HG03175 (cell line): ENCODE results near the gene HDAC4.

ENCODE experiments used
- ATAC-seq: cut with Tn5 transposase; IDR thresholded peaks from one replicate; pipeline ENCODE4 v1.9.1; 2021; ENCODE audit warnings: mild to moderate bottlenecking, moderate library complexity; ENCODE audit not compliant: unreplicated experiment

Gene HDAC4

DNA sequence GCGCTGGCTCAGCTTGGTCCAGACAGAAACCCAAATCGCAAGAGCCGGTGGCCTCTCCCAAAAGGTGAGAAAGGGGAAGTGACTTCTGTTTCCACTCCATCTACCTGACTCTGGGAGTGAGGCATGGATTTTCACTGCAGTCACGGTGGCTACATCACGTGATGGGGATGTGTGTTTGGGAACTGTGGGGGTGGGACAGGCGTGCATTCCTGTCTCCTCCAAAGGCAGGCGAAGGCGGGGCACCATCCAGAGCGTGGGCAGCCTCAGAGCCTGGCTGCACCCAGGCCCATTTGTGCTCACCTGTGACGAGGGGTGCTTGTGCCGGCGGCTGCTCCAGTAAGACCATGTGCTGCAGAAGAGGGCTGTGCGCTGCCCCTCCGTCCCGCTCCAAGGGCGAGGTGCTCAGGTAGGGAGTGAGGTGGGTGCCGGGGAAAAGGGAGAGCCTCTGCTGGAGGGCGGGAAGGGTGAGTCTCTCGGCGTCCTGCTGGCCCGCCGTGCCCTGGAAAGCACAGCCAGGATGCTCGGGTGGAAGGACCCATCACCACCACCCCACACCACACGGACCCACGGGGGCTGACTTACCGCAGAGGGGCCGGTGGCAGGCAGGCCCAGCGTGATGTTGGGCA, 266.8 kb downstream of the HDAC4 start:
- no peak for ATAC-seq

DNA sequence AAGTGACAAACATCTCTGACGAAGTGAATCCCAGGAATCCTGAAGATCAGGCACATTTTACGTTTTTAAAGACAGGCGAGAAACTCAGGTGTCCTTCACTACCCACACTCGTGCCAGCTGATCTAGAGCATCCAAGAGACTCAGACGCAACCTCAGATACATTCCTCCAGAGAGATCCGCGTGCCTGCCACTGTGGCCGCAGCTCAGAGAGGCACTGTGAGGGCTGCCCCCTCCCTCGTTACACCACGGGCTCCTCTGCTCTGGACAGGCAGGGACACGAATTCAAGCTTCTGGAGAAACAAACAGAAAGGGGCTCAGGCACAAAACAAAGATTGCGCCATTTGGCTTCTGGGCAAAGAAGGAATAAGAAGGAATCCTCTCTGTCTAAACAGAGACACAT, 268.0 kb downstream of the HDAC4 start:
- ATAC-seq = no peak

DNA sequence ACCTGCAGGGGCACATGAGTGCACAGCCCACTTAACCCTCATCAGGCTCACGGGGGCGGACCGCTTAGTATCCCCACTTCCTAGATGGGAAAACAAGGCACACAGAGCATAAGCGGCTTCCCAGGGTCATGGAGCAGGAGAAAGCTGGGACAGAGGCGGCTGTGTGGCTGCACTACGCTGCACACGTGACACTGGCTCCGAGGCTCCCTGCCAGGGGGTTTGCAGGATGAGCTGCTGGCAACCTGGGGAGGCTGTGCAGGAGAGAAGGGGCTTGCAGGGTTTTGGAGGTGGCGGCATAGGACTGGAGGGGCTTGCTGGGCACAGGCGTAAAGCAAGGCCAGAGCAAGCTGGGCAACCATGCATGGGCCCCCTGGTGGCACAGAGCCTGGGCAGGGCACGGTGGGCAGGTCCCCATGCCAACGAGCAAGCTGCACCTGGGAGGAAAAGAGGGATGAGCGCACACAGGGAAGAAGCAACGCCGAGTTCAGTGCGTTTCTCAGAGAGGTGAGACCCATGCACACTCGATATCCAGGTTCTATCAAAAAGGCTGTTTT, 268.6 kb downstream of the HDAC4 start:
- no peak for ATAC-seq

DNA sequence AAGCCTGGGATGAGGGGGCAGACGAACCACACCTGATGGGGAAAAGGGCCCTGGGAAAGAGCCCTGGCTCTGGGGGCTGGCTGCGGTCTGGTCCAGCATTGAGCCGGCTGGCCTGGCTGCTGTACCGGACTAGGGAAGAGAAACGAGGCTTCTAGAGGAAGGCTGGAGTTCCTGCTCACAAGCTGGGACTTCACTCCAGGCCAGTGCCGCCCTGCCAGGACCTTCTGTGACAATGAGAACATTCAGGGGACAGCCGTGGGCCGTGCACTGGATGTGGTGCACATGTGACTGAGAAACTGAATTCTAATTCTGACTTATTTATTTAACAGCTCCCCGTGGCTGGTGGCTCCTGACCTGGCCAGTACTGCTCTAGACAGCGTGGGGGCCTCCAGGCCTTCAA, 269.3 kb downstream of the HDAC4 start:
- no peak for ATAC-seq

DNA sequence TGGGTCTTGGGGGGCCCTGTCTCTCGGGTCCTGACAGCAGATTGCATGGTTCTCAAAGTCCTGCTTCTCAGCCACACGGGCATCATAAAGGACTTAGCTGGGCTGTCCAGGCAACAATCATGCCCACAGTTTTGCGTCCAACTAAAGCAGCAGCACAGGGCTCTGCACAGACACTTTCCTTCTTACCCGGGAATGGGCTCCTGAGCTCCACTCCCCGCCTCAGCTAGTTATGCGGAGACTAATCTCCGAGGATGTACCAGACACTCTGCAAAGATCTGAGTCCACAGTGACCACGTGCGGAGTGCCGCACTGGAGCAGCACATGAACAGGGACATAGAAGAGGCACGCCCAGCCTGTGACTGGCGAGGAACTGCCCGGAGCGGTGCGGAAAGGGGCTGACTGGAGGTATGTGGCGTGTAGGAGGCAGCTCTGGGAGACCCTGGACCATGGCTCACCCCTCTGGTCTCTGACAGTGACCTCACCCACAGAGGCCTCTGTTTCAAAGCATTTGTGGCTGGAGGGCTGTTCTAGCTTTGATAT, 270.0 kb downstream of the HDAC4 start:
- no peak for ATAC-seq

DNA sequence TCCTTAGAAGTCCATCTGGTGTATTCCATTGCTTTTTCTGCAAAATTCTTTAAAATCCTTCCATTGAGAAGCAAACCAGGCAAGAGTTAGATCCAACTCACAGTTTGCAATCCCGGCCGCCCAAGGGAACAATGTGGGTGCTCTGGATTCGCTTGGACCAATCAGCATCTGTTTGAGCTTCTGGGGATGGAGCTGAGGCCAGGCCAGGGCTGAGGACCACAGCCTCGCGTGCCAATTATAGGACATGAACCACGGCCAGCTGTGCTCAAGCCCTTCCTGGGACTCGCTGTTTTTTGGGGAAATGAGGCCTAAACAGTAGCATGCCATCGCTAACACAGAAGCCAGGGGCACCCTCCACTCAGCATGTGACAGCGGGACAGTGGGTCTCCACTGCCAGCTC, 270.8 kb downstream of the HDAC4 start:
- no peak for ATAC-seq

DNA sequence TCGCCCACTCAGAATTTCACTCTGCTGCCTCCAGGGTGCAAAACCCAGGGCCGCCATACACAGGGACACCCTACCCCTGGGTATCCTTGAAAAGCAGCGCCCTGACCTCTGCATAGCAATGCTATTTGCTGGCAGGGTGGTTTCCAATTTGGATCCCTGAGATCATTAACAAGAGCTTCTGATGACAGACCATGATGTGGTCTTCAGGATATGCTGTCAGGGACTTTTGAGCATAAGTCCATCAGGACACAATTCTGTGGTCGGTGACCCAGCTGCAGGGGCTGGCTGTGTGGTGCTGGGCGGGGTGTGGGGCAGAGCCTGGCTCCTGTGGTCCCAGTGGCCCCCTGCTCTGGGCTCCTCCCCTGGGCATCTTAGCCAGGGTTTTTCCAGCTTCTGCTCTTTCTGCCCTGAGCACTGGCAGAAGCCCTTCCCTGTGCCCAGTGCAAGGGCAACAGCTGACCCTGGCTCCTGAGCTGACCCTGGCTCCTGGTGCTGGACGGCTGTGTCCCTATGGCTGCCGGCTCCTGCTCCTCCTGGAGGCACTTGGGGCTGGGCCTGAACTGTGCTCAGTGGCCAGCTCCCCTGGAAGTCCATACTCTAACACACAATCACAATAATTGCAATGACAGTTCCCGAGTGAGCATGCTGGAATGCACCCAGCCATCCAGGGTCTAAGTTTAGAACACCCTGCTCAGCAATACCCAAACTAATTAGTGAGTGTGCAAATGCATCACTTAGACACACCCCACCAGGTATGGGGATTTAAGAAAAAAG, 271.5 kb downstream of the HDAC4 start:
- no peak for ATAC-seq

DNA sequence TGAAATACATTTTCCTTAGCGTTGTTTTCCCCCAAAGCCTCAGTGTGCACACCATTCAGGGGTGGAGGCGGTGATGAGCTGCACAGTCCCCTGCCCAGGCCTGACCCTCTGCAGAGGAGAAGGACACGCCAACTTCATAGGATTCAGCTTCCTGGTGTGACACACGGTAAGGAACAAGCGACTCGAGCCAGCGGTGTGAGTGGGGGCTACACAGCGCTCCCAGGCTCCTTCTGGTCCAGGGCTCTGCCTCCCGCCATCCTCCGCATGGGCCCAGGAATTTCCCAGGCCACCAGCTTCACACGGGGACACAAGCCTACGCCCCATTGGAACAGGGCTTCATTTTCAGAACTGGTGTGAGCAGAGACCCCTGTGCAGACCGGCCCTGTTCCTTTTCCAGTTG, 272.1 kb downstream of the HDAC4 start:
- ATAC-seq = no peak

DNA sequence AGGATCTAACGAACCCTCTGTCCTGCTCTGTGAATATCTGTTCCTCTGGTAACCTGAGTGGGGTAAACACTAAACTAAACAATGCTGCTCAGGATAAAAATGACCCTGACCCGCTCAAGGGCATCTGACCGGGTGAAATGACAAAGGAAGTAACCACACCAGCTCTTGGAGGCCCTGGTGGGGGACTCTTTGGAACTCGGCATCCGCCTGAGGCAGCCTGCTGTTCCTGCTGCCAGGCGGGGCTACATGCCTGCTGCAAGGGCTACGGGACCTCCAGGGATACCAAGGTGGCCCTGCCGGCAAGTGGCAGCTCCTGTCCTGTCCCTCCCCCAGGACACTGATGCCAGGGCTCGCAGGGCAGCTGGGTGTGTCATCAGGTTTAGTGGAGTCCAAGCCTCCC, 273.3 kb downstream of the HDAC4 start:
- no peak for ATAC-seq

DNA sequence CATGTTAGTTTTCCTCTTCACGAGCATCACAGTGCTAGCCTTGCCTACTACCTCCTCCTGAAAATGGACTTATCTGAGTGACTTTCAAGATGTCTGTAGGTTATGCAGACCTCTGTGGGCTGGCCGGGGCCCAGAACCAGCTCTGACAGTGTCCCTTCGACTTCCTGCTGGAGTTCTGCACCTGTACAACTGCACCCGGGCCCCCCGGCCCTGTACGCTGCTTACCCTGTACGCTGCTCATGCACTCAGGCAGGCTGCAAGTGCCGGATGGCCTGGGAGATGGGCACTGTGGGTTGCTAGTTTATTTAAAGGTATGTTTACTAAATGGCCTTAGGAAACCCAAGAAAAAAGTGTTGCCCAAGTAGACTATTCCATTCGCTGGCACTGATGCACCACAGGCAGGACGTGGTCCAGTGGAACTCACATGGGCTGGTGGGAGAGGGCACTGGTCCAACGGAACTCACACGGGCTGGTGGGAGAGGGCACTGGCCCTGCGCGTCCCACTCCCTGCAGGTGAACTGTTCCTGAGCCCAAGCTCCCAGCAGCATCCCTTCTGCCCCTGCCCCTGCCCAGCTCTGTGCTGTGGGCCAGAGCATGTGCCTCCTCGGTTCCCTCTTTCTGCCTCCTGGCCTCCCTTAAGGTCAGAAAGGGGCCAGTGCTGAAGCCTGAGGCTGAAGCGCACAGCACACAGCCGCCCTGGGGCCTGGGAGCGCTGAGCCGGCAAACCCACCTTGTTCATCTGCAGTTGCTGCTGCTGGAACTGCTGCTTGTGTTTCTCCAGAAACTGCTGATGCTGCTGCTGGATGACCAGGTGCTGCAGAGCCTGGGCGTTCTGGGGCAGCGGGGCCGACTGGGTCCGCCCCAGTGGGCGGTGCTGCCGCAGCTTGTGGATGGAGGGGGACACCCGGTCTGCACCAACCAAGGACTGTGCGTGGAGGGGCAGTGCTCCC, 274.8 kb downstream of the HDAC4 start:
- no peak for ATAC-seq

DNA sequence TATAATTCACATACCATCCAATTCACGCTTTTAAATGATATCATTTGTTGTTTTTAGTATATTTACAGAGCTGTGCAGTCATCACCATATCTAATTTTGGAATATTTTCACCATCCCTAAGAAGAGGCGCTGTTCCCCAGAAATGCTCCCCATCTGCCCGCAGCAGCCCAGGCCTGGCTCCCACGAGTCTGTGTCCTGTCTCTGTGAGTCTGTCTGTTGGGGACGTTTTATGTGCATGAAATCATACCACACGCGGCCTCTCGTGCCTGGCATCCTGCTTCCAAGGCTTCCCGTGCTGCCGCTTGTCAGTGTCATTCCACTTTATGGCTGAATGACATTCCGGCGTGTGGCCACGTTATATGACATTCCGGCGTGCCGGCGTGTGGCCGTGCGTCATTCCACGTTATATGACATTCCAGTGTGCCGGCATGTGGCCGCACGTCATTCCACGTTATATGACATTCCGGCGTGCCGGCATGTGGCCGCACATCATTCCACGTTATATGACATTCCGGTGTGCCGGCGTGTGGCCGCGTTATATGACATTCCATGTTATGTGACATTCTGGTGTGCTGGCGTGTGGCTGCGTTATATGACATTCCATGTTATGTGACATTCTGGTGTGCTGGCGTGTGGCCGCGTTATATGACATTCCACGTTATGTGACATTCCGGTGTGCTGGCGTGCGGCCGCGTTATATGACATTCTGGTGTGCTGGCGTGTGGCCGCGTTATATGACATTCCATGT, 276.5 kb downstream of the HDAC4 start:
- no peak for ATAC-seq

DNA sequence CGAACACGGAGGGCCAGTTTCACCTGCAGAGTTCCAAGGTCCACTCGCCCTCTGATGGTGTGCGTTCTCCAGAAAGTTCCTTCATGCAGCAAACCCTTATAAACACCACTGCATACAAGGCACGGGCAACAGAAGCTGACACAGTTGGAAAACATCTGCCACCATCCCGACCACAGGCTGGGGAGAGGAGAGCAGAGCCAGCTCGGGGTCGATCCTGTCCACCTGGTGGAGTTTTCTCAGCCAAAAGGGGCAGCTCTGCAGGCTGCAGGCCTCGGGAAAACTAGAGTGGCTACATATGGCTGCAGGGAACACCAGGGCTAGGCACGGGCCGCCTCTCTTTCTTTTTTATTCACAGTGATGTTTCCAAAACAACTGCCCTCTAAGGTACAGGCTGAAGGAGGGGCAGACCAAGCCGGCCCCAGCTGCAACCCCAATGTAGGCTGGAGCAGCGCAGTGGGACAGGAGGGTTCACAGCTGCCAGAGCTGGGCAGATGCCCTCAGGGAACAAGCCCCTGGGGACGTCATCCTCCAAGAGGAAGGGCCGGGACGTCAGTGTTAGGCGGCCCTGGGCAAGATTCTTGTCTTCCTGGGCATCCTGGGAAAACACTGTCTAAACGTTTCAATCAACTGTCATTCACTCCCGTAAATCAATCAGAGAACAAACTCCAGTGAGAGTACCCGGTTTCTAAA, 278.3 kb downstream of the HDAC4 start:
- no peak for ATAC-seq

DNA sequence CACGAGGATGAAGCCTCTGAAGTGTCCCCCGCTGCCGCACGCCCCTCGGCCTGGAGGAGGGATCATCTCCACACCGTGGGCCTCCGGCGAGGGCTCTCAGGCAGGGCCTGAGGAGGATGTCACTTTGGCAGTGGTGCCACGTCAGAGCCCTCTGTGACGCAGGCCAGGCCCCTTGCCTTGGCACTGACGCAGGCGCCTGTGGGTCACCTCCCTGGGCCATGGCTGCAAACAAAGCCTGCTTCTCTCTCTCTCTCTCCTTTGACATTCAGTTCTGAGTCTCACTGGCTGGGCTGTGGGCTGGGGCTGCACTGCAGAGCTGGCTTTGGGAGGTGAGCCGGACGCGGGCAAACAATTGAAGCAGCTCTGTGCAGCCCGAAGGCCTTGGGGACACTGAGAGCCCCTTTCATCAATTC, 279.2 kb downstream of the HDAC4 start:
- no peak for ATAC-seq

DNA sequence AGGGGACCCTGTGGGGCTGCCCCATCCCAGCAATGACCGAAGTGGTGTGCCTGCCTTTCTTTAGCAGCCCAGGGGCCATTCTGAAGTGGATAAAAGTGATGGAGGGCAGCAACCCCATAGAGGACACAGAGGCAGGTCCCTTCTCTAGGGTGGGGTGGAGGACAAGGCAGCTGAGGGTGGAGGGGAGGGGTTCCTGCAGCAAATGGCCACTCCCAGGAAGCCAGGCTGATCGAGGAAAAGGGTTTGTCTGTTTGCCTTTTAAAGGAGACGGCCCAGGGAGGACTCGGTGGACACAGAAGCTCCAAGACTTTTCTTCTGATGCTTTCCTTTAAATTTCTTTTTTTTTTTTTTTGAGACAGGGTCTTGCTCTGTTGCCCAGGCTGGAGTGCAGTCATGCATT, 280.2 kb downstream of the HDAC4 start:
- ATAC-seq = no peak

DNA sequence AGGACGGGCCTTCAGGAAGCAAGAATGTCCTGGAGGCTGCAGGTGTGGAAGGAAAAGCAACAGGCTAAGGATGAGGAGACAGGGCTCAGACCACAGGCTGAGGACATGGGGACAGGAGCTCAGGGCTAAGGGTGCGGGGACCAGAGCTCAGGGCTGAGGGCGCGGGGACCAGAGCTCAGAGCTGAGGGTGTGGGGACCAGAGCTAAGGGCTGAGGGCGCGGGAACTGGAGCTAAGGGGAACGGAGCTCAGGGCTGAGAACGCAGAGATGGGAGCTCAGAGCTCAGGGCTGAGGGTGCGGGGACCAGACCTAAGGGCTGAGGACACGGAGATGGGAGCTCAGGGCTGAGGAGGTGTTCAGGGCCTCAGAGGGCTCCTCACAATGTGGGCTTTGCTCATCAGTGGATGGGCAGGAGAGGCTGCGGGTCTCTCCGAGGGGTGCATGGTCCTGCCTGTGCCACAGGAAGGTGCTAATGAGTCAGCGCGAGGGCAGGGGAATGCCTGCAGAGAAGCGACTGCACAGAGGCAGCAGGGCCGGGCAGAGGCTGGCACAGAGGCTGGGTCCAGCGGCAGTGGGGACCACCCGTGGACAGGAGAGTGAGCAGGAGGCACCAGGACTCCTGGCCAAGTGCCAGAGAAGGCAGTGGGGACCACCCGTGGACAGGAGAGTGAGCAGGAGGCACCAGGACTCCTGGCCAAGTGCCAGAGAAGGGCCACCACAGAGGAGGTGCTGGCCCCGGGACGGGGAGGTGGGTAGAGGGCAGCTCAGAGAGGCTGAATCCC, 281.3 kb downstream of the HDAC4 start:
- no peak for ATAC-seq

DNA sequence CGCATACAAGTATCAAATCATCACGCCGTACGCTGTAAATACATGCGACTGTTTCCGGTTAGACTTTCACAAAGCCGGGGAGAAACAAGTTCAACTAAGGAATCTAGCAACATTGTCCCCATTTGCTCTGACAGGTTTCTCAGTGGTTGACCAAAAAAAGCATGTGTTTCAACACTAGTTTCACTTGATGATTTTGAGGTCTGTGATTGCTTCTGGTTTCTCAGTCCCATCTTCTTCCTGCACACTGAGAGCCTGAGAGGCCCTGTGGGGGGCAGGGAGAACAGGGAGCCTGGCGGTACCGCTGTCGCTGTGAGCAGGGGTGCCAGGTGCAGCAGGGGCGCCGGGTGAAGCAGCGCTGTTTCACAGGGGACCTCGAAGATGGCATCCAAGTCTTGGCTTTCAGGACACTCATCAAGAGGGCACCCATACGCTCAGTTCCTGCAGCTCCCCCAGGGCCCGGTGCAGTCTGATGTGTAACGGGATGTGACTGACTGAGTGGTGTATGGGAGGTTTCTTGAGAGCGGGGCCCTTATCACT, 282.1 kb downstream of the HDAC4 start:
- ATAC-seq = no peak

DNA sequence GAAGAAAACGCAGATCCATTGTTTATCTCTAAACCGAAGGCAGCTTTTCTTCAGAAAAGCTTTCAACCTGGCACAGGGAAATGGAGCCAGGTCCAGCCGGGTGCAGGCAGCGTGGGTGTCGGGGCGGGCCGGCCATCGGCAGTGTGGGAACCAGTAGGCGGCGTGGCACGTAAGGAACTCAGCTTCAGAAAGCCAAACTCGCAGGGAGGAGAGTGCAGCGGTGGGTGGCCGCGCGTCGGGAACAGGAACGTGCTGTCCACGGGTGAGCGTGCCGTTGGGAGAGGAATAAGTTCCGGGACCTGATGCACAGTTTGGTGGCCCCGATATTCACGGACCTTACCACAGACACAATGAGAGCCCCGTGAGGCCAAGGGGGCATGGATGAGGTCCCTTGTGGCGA, 282.6 kb downstream of the HDAC4 start:
- no peak for ATAC-seq

DNA sequence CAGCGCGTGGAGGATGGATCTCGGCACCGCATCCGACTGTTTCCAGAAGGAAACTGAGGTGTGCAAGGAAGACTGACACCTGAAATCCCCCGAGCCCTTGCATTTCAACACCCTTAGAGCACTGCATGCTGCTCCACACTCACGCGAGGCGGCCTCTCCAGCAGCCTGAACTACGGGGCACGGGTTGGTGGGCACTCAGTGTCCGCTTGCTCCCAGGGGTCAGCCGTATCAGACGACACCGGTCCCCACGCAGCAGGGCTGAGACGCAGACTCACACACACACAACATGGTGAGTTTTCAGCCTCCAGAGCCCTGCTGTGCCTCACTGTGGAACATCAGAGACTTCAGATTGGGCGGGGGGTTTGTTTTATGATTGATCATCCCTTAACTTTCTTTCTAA, 283.0 kb downstream of the HDAC4 start:
- ATAC-seq = no peak
